Right atrium auricular region (tissue), 2 donors: Measurements from ENCODE around the gene EPS8. TPM values are rescaled to one million over a fixed set of nuclear protein-coding genes. Genes with fewer than 3 reads are reported as not detected.
A peak's percentile ranks its signal among the peaks of the same experiment; 100 is the strongest.
"Not testable (repeated sequence)": the region's sequence is repeated elsewhere in the genome, so short reads cannot be mapped to it uniquely, and the experiment has no call there.

Source experiments
- DNase-seq: peaks from one replicate; pipeline ENCODE4 v3.0.0-alpha.2; 2019; ENCODE audit warnings: low spot score
- H3K27ac ChIP-seq, 2 donors: fragments of 200-600 bp; sonication (generic); 1 replicate in 1 of 2; 2 replicates in 1 of 2; pipeline ENCODE4 v1.5.1; 2016 to 2019
- H3K27me3 ChIP-seq, 2 donors: fragments of 200-600 bp; sonication (generic); one replicate each; pipeline versions ENCODE4 v1.5.1 to v1.6.0; 2017 to 2019
- H3K36me3 ChIP-seq: fragments of 200-600 bp; sonication (generic); one replicate; pipeline ENCODE4 v1.5.1; 2016
- H3K4me1 ChIP-seq, 2 donors: fragments of 200-600 bp; sonication (generic); one replicate each; pipeline versions ENCODE4 v1.5.1 to v1.6.0; 2017 to 2019
- H3K4me3 ChIP-seq, 2 donors: fragments of 200-600 bp; sonication (generic); 1 replicate in 1 of 2; 2 replicates in 1 of 2; pipeline ENCODE4 v1.5.1; 2017 to 2019; ENCODE audit warnings: mild to moderate bottlenecking in 1 of 2, moderate library complexity in 1 of 2
- H3K9me3 ChIP-seq, 2 donors: fragments of 200-600 bp; sonication (generic); one replicate each; pipeline ENCODE4 v1.5.1; 2019
- CTCF ChIP-seq, 2 donors: fragments of 200-600 bp; sonication (generic); IDR thresholded peaks; one replicate each; pipeline ENCODE4 v1.5.1; 2019; ENCODE audit warnings: antibody characterized with exemption in 2 of 2
- total RNA-seq, 2 donors: library from RNA; depleted of rRNA; stranded (reverse); fragments of >200 nt; gene quantifications; one replicate each; pipeline ENCODE4 v1.1.0, GENCODE V29; 2016

The EPS8 gene
- total RNA-seq, 2 donors from 2014 or later = 46.9 to 72.3 TPM

- no peak overlapping the region for H3K27ac ChIP-seq
- H3K4me1 ChIP-seq = peaks cover 0 to 20% of the 10 kb centered on the region in 2 donors
- no peaks in the 10 kb centered on the region for H3K9me3 ChIP-seq
Measured at GRCh38 chr12:15767301-15767700, 21.9 kb downstream of the EPS8 start.

GRCh38 chr12:15763328-15763727 is 25.9 kb downstream of the EPS8 start:
- Histone ChIP-seq H3K9me3 (no peaks in the 10 kb centered on the region), H3K4me1 (peaks cover 0 to 6% of the 10 kb centered on the region in 2 donors), H3K4me3 (no peak overlapping the region), H3K27me3 (no peaks in the 10 kb centered on the region), H3K36me3 (no peaks in the 10 kb centered on the region), H3K27ac (no peak overlapping the region)
- DNase-seq = no peak
- TF ChIP-seq CTCF (IDR thresholded peaks at IDR 0.05) = no peak

More at GRCh38 chr12:15767301-15767700, 21.9 kb downstream of the EPS8 start:
- no peak for TF ChIP-seq CTCF (IDR thresholded peaks at IDR 0.05)
- no peak for DNase-seq
- Histone ChIP-seq H3K36me3 (no peaks in the 10 kb centered on the region), H3K27me3 (no peaks in the 10 kb centered on the region), H3K4me3 (no peak overlapping the region)

GRCh38 chr12:15762162-15762561 is 27.0 kb downstream of the EPS8 start:
- not testable (repeated sequence) for H3K4me1 ChIP-seq, H3K9me3 ChIP-seq, H3K27me3 ChIP-seq, H3K36me3 ChIP-seq, H3K27ac ChIP-seq, DNase-seq, H3K4me3 ChIP-seq

GRCh38 chr12:15757553-15758255 is 31.5 kb downstream of the EPS8 start:
- Histone ChIP-seq H3K27ac (no peak overlapping the region), H3K9me3 (no peaks in the 10 kb centered on the region), H3K36me3 (no peaks in the 10 kb centered on the region), H3K27me3 (no peaks in the 10 kb centered on the region), H3K4me1 (no peaks in the 10 kb centered on the region), H3K4me3 (no peak overlapping the region)
- no peak for TF ChIP-seq CTCF (IDR thresholded peaks at IDR 0.05)
- DNase-seq = peak; percentile 65

- Histone ChIP-seq H3K4me3 (no peak overlapping the region), H3K4me1 (no peaks in the 10 kb centered on the region), H3K27me3 (no peaks in the 10 kb centered on the region), H3K9me3 (no peaks in the 10 kb centered on the region), H3K27ac (no peak overlapping the region), H3K36me3 (no peaks in the 10 kb centered on the region)
- no peak for DNase-seq
- no peak for TF ChIP-seq CTCF (IDR thresholded peaks at IDR 0.05)
Measured at GRCh38 chr12:15756822-15757221, 32.4 kb downstream of the EPS8 start.

GRCh38 chr12:15754233-15754632 is 35.0 kb downstream of the EPS8 start:
- Histone ChIP-seq H3K27me3 (no peaks in the 10 kb centered on the region), H3K4me1 (peaks cover 0 to 15% of the 10 kb centered on the region in 2 donors), H3K27ac (peak overlapping the region in 1 of 2 donors; percentile 2), H3K4me3 (no peak overlapping the region), H3K9me3 (no peaks in the 10 kb centered on the region), H3K36me3 (no peaks in the 10 kb centered on the region)
- DNase-seq = no peak
- TF ChIP-seq CTCF (IDR thresholded peaks at IDR 0.05) = no peak
